Measurements from ENCODE around the gene PIK3R2.

The PIK3R2 gene

DNA sequence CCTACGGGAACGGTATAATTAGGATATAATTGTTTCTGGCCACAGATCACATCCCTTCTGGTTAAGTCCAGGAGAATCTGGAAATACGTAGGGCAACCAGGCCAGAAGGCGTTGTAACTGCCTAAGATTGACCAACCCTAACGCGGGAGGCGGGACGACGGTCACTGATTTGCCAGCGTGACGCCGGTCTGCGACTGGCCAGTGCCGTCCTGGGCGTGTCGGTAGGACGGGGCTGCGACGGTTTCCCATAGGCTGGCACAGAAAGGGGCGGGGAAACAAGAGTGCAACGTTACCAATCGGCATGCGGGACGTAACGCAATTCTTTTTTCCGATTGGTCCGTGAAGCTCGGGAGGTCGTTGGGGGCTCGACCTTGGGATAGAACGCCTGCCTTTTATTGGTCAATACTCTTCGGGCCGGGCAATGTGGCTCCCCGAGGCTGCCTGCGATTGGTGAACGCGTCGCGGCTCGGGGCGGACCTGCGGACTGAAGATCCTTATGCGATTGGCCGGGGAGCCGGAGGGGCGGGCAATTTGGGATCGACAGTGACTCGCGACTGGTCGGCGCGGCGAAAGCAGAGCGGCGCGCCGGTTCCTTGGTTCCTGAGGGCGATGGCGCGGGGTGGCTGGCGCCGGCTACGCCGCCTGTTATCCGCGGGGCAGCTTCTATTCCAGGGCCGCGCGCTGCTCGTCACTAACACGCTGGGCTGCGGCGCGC is 39.9 kb downstream of the PIK3R2 start, which contains the start of gene MPV17L2:
Gene MPV17L2, plus strand, starts transcription at position 546 of the 715 bp plus-strand sequence. Its CDS starts 64 bp downstream, at position 610.
- H3K4me3 ChIP-seq (ENCODE audit: control insufficient read depth, low read depth, low read length): peak within 1 kb of the TSS; percentile 86
- TF ChIP-seq, protein P1, sequence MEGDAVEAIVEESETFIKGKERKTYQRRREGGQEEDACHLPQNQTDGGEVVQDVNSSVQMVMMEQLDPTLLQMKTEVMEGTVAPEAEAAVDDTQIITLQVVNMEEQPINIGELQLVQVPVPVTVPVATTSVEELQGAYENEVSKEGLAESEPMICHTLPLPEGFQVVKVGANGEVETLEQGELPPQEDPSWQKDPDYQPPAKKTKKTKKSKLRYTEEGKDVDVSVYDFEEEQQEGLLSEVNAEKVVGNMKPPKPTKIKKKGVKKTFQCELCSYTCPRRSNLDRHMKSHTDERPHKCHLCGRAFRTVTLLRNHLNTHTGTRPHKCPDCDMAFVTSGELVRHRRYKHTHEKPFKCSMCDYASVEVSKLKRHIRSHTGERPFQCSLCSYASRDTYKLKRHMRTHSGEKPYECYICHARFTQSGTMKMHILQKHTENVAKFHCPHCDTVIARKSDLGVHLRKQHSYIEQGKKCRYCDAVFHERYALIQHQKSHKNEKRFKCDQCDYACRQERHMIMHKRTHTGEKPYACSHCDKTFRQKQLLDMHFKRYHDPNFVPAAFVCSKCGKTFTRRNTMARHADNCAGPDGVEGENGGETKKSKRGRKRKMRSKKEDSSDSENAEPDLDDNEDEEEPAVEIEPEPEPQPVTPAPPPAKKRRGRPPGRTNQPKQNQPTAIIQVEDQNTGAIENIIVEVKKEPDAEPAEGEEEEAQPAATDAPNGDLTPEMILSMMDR (IDR thresholded peaks at IDR 0.05; ENCODE audit: control insufficient read depth, insufficient read depth, low read depth, low read length, missing control alignments): no peak
- peak; percentile 100 for DNase-seq (ENCODE audit: low read depth)

DNA sequence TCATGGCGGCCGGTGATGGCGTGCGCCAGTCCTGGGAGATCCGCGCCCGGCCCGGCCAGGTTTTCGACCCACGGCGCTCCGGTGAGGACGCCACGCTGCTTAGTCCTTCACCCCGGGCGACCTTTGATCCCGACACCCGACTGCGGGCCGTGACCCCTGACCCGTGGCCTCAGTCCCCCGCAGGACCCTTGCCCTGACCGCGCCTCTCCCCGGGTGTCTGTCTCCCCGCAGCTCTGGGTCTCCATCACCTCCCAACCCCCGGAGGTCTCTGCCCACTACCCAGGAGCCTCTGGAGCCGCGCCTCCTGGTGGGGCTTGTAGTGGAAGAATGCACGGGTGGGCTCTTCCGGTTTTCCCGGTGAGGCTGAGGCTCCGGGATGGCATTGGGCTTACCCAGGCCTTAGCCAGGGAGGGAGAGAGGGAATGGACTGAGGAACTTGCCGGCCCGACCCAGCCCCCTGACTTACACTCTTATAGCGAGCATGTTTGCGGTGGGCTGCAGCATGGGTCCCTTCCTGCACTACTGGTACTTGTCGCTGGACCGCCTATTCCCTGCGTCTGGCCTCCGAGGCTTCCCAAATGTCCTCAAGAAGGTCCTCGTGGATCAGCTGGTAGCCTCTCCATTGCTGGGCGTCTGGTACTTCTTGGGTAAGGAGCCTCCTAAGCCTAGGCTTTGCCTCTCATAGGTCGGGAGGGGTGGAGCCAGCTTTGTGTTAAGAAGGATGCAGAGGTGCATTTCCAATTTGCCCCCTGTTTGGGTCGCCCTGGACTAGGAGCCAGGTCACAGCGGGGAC is 40.6 kb downstream of the PIK3R2 start:
- peak overlapping the region; percentile 86 for H3K4me3 ChIP-seq (ENCODE audit: control insufficient read depth, low read depth, low read length)
- no peak for DNase-seq (ENCODE audit: low read depth)
- TF ChIP-seq, protein P1 (IDR thresholded peaks at IDR 0.05; ENCODE audit: control insufficient read depth, insufficient read depth, low read depth, low read length, missing control alignments): no peak

DNA sequence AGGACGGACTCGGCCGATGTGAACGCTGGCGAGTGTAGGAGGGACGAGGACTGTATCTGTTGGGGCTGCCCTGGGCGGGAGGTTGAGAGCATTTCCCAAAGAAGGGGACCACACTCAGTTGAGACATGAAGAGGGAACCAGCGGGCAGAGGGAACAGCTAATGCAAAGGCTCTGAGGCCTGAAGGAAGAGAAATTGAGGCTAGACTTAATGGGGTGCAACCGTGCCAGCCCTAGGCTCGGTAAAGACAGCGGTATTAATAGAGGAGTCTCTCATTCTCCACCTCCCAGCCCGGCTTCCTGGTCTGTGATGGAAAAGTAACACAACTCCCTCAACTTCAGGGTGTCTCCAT is 41.2 kb downstream of the PIK3R2 start:
- DNase-seq (ENCODE audit: low read depth): no peak
- H3K4me3 ChIP-seq (ENCODE audit: control insufficient read depth, low read depth, low read length): peak overlapping the region; percentile 86
- TF ChIP-seq, protein P1 (IDR thresholded peaks at IDR 0.05; ENCODE audit: control insufficient read depth, insufficient read depth, low read depth, low read length, missing control alignments): no peak

DNA sequence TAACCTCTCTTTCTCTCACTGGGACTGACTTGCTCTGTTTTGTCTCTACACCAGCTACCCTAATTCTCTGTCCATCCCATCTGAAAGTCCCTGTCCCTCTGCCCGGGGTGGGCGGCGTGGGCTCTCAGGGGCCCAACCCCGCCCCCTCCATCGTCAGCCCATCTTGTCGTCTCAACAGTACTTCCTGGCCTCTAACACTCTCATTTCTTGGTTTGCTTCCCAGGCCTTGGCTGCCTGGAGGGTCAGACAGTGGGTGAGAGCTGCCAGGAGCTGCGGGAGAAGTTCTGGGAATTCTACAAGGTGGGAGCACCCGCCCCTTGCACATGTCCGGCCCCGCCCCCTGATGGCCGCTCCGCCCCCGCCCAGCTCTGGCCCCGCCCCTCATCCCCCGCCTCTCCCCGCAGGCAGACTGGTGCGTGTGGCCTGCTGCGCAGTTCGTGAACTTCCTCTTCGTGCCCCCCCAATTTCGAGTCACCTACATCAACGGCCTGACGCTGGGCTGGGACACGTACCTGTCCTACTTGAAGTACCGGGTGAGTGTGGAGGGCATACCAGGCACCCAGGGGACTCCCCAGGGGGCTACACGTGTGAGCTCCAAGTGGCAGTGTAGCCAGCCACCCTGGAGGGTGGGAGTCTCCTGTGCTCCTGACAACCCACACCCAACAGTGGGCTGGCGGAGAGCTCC is 41.7 kb downstream of the PIK3R2 start:
- TF ChIP-seq, protein P1 (IDR thresholded peaks at IDR 0.05; ENCODE audit: control insufficient read depth, insufficient read depth, low read depth, low read length, missing control alignments): no peak
- no peak overlapping the region; the same call in 1 of the 2 replicates for H3K4me3 ChIP-seq (ENCODE audit: control insufficient read depth, low read depth, low read length)
- no peak for DNase-seq (ENCODE audit: low read depth)

DNA sequence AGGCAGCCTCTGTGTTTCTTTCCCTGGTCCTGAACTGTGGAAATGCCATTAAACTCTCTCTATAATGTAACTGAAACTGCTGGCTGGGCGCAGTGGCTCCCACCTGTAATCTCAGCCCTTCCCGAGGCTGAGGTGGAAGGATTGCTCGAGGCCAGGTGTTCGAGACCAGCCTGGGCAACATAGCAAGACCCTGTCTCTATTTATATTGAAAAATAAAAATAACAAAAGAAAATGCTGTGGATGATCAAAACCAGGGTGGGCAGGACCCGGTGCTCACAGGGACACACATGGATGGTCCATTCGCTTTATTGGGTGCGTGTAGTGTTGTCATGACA is 43.5 kb downstream of the PIK3R2 start:
- H3K4me3 ChIP-seq (ENCODE audit: control insufficient read depth, low read depth, low read length): no peak overlapping the region
- TF ChIP-seq, protein P1 (IDR thresholded peaks at IDR 0.05; ENCODE audit: control insufficient read depth, insufficient read depth, low read depth, low read length, missing control alignments): no peak
- DNase-seq (ENCODE audit: low read depth): no peak

DNA sequence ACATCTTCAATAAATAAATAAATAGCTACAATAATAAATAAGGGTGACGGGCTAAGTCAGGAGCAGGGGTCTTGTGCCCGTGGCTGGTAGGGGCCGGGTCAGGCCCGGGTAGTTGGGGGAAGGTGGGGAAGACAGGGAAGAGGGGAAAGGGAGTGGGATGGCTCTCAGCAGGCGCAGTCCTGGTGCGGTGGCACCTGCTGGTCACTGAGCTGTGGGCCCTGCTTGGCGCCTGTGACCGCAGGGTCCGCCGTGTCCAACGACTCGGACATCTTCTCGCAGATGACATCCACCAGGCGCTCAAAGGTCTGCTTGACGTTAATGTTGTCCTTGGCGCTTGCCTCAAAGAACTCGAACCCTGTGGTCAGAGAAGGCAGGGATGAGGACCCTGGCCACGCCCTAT is 44.3 kb downstream of the PIK3R2 start:
- no peak overlapping the region for H3K4me3 ChIP-seq (ENCODE audit: control insufficient read depth, low read depth, low read length)
- no peak for DNase-seq (ENCODE audit: low read depth)
- TF ChIP-seq, protein P1 (IDR thresholded peaks at IDR 0.05; ENCODE audit: control insufficient read depth, insufficient read depth, low read depth, low read length, missing control alignments): no peak

Data from AG09309 (cell line).